GM12878 (cell line): ENCODE results near the gene DBR1. TPM values are rescaled to one million over a fixed set of nuclear protein-coding genes. Genes with fewer than 3 reads are reported as not detected.
A peak's percentile ranks its signal among the peaks of the same experiment; 100 is the strongest.

Experiments used
- ATAC-seq: fragments of 200-7000 bp; cut with Tn5 transposase; 3 replicates; pipeline ENCODE4 v1.9.1; 2020; ENCODE audit warnings: mild to moderate bottlenecking, moderate library complexity
- BruUV-seq: library from RNA; stranded (reverse); fragments of 400-500 nt; replicated peaks from 2 replicates; lab custom pipeline; 2021; lab: Mats Ljungman, UMichigan
- CTCF ChIA-PET: fragments of 300-600 bp; sonication (Branson Sonifier 250); formaldehyde crosslinking; extraction: SDS; loops from one replicate; lab custom pipeline; 2021; ENCODE audit warnings: inconsistent platforms; lab: Yijun Ruan, JAX
- POLR2A ChIA-PET: fragments of 350-600 bp; formaldehyde crosslinking; extraction: SDS; loops from one replicate; lab custom pipeline; 2021; ENCODE audit warnings: inconsistent platforms; lab: Charles Lee
- RAD21 ChIA-PET: fragments of 300-600 bp; sonication (Branson Sonifier 250); formaldehyde crosslinking; loops from one replicate; lab custom pipeline; 2023; ENCODE audit warnings: antibody characterized with exemption; ENCODE audit not compliant: unreplicated experiment; lab: Charles Lee
- SMC1A ChIA-PET: fragments of 300-600 bp; sonication (Branson Sonifier 250); formaldehyde crosslinking; loops from one replicate; lab custom pipeline; 2023; ENCODE audit not compliant: unreplicated experiment, uncharacterized antibody; lab: Charles Lee
- DNase-seq: peaks from one replicate; pipeline ENCODE4 v3.0.0-alpha.2; 2011; ENCODE audit warnings: low read depth, low spot score
- FAIRE-seq: peaks from 3 replicates; lab custom pipeline; 2011; peaks lifted over from hg19 to GRCh38; lab: Jason Lieb, UNC
- H2AFZ ChIP-seq: 2 replicates; pipeline ENCODE4 v1.6.0; 2011; ENCODE audit warnings: low read depth, low read length, control low read depth; ENCODE audit not compliant: control insufficient read depth
- H3K27ac ChIP-seq: 2 replicates; pipeline ENCODE4 v1.5.1; 2011; ENCODE audit warnings: control low read depth; ENCODE audit not compliant: control insufficient read depth, insufficient read depth
- H3K27me3 ChIP-seq, 2 experiments: replicated peaks in 1 of 2; 2 replicates each; pipeline versions ENCODE4 v1.6.0 to v1.6.1; 2011; ENCODE audit warnings: low read length in 1 of 2; ENCODE audit not compliant: control insufficient read depth in 2 of 2, insufficient read depth in 2 of 2
- H3K36me3 ChIP-seq, 2 experiments: 2 replicates each; pipeline ENCODE4 v1.5.1; 2011; ENCODE audit warnings: low read length in 1 of 2; ENCODE audit not compliant: control insufficient read depth in 2 of 2, insufficient read depth in 2 of 2
- H3K4me1 ChIP-seq: 2 replicates; pipeline ENCODE4 v1.6.1; 2011; ENCODE audit warnings: mild to moderate bottlenecking, low read length, moderate library complexity, mixed read lengths; ENCODE audit not compliant: control insufficient read depth, insufficient read depth
- H3K4me2 ChIP-seq: 2 replicates; pipeline ENCODE4 v1.6.0; 2011; ENCODE audit warnings: control low read depth; ENCODE audit not compliant: control insufficient read depth, insufficient read depth
- H3K4me3 ChIP-seq: fragments of 200-600 bp; sonication (generic); 2 replicates; pipeline ENCODE4 v1.5.1; 2016
- H3K79me2 ChIP-seq: 2 replicates; pipeline ENCODE4 v1.6.0; 2011; ENCODE audit warnings: low read length; ENCODE audit not compliant: control insufficient read depth, insufficient read depth
- H3K9ac ChIP-seq: 2 replicates; pipeline ENCODE4 v1.8.0; 2011; ENCODE audit warnings: low read length, control low read depth, mixed read lengths; ENCODE audit not compliant: control insufficient read depth, insufficient read depth
- H3K9me3 ChIP-seq: replicated peaks from 3 replicates; pipeline ENCODE4 v1.5.1; 2011; ENCODE audit warnings: mild to moderate bottlenecking, low read length; ENCODE audit not compliant: control insufficient read depth, insufficient read depth
- H4K20me1 ChIP-seq: 2 replicates; pipeline ENCODE4 v1.6.0; 2011; ENCODE audit not compliant: control insufficient read depth, insufficient read depth
- BMI1 ChIP-seq: fragments of 450-650 bp; IDR thresholded peaks from 2 replicates; pipeline ENCODE4 v1.6.1; 2016; ENCODE audit warnings: mild to moderate bottlenecking, moderate library complexity, borderline replicate concordance
- DPF2 ChIP-seq: fragments of 450-650 bp; IDR thresholded peaks from 2 replicates; pipeline ENCODE4 v1.6.1; 2017; ENCODE audit warnings: mild to moderate bottlenecking
- EZH2 ChIP-seq: IDR thresholded peaks from 2 replicates; pipeline ENCODE4 v1.6.1; 2012; ENCODE audit warnings: low read depth, mild to moderate bottlenecking, control low read depth, inconsistent platforms, low read length, borderline replicate concordance; ENCODE audit not compliant: control insufficient read depth
- GATAD2B ChIP-seq: fragments of 450-650 bp; conservative IDR thresholded peaks from 2 replicates; pipeline ENCODE4 v1.6.1; 2017; ENCODE audit warnings: low read depth, mild to moderate bottlenecking, moderate library complexity
- JUNB ChIP-seq: IDR thresholded peaks from 2 replicates; pipeline ENCODE4 v1.6.1; 2016; ENCODE audit warnings: antibody characterized with exemption, mild to moderate bottlenecking
- NFIC ChIP-seq: IDR thresholded peaks from 2 replicates; pipeline ENCODE4 v1.6.1; 2012; ENCODE audit warnings: low read depth, mild to moderate bottlenecking, inconsistent platforms, low read length, moderate library complexity
- POLR2AphosphoS5 ChIP-seq: IDR thresholded peaks from 2 replicates; pipeline ENCODE4 v1.6.1; 2011; ENCODE audit warnings: mild to moderate bottlenecking, low read length, inconsistent platforms
- POU2F2 ChIP-seq: IDR thresholded peaks from 3 replicates; pipeline ENCODE4 v1.6.1; 2011; ENCODE audit warnings: low read depth, mild to moderate bottlenecking, low read length, borderline replicate concordance
- RFX5 ChIP-seq: IDR thresholded peaks from 2 replicates; pipeline ENCODE4 v1.6.1; 2011; ENCODE audit warnings: low read depth, low read length, improper control_type of control experiment
- SIX5 ChIP-seq: IDR thresholded peaks from 2 replicates; pipeline ENCODE4 v1.6.1; 2011; ENCODE audit warnings: mild to moderate bottlenecking, low read depth, low read length, moderate library complexity; ENCODE audit not compliant: severe bottlenecking
- TCF12 ChIP-seq: IDR thresholded peaks from 2 replicates; pipeline ENCODE4 v1.6.1; 2011; ENCODE audit warnings: low read depth, mild to moderate bottlenecking, low read length
- USF1 ChIP-seq: IDR thresholded peaks from 2 replicates; pipeline ENCODE4 v1.6.1; 2011; ENCODE audit warnings: borderline replicate concordance, low read depth, mild to moderate bottlenecking, moderate library complexity, mixed read lengths, low read length; ENCODE audit not compliant: insufficient read depth; ENCODE audit errors: extremely low read length
- WGBS: methylation state at CpG from one replicate; pipeline ENCODE4 v1.1.6; 2016; ENCODE audit warnings: low lambda C conversion rate; ENCODE audit not compliant: insufficient replicate concordance, insufficient coverage; ENCODE audit errors: missing lambda C conversion rate; 5-methylcytosine and 5-hydroxymethylcytosine counted together
- in situ Hi-C: fragments of 300-500 bp; cut with MboI; formaldehyde crosslinking; loops from 9 replicates; pipeline ENCODE4 v1.14.3; 2018; ENCODE audit warnings: mixed read lengths
- intact Hi-C: fragments of 100-400 bp; cut with micrococcal nuclease; formaldehyde crosslinking; loops from one replicate; pipeline ENCODE4 v1.14.2; 2022; ENCODE audit not compliant: unreplicated experiment
- polyA plus RNA-seq, 11 experiments: library from polyadenylated mRNA; depleted of rRNA in 4 of 11; unstranded in 6 of 11; stranded (reverse) in 5 of 11; fragments of >200 nt; fragmentation: Nextera tagmentation in 4 of 11; fragmentation: Illumina TruSeq in 1 of 11; extraction: Ambion mirVana in 4 of 11; extraction: Trizol in 1 of 11; gene quantifications; 1 replicate in 1 of 11; 2 replicates in 10 of 11; pipeline versions ENCODE4 v1.2.1 to v1.2.3, GENCODE V29; 2011 to 2016; ENCODE audit warnings: inconsistent platforms in 2 of 11, missing spikeins in 2 of 11, low read depth in 1 of 11
- total RNA-seq, 4 experiments: library from RNA; depleted of rRNA in 3 of 4; stranded (reverse); fragments of >200 nt in 3 of 4; fragmentation: Illumina TruSeq in 1 of 4; extraction: Trizol in 1 of 4; gene quantifications; 2 replicates each; pipeline versions ENCODE4 v1.2.1 to v1.2.3, GENCODE V29; 2013 to 2021
- TF ChIP-seq, protein P1 (sequence below): fragments of 450-650 bp; IDR thresholded peaks from 2 replicates; pipeline ENCODE4 v1.6.1; 2016; ENCODE audit warnings: mild to moderate bottlenecking, moderate library complexity, borderline replicate concordance

DBR1 gene
- total and polyA plus RNA-seq, 10 of the 15 experiments (the other 5 are each of a cell fraction or from before 2014, with no cell fraction given): 4.1 to 17.3 (median 15.8) TPM

DNA sequence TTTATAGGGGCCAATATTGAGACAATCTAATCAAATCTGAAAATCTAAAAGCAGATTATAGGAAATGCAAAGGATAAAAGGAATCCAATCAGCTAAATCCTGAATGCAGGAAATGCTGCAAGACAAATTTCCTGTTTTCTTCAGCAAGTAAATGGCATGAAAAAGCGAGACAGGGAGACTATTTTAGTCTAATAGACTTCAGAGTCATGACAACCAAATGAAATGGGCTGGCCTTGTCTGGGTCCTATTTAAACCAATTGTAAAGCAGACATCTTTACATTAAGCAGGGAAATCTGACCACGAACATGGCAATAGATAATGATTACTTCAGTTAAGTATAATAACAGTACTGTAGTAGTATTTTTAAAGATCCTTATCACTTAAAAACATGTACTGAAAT, 2.1 kb downstream of the DBR1 start:
- Histone ChIP-seq H3K4me3 (no peak overlapping the region), H3K4me1 (no peaks in the 10 kb centered on the region; the same call in none of the 2 replicates), H4K20me1 (no peaks in the 10 kb centered on the region), H3K79me2 (peaks cover 16% of the 10 kb centered on the region), H3K27ac (no peak overlapping the region), H3K36me3 (peaks cover 0 to 13% of the 10 kb centered on the region in 2 experiments; a peak in 2 of 4 replicates), H3K9me3 (no peaks in the 10 kb centered on the region), H3K4me2 (peak overlapping the region; percentile 54), H3K27me3 (no peaks in the 10 kb centered on the region), H3K9ac (no peak overlapping the region), H2AFZ (no peak overlapping the region)
- RAD21 ChIA-PET: interaction anchor here (1.1 to 1.4 kb wide), 2 partner anchors 13 to 104 kb away, joined by 3 to 4 read pairs; no protein-coding TSS in a partner anchor
- SMC1A ChIA-PET: interaction anchor here (0.7 to 4.4 kb wide), 4 partner anchors 15 to 1110 kb away, joined by 3 to 34 read pairs (median 4); partner anchors contain the start of gene ARMC8
- 75% methylated on average over 2 of the region's 2 CpGs for WGBS
- no peak for DNase-seq
- CTCF ChIA-PET: interaction anchor here (1.0 to 3.0 kb wide), 4 partner anchors 10 to 15 kb away, joined by 3 to 12 read pairs (median 7); partner anchors contain the start of gene ARMC8
- no peak for TF ChIP-seq NFIC
- TF ChIP-seq POU2F2: no peak
- no peak for TF ChIP-seq SIX5
- intact Hi-C loops: no loop called here
- POLR2A ChIA-PET: interaction anchor here (4.1 kb wide), 1 partner anchor 15 kb away, joined by 20 read pairs; the partner anchor contains the start of gene ARMC8
- in situ Hi-C loops: no loop called here
- no TSS peak for BruUV-seq
- no peak for FAIRE-seq
- no peak for ATAC-seq

DNA sequence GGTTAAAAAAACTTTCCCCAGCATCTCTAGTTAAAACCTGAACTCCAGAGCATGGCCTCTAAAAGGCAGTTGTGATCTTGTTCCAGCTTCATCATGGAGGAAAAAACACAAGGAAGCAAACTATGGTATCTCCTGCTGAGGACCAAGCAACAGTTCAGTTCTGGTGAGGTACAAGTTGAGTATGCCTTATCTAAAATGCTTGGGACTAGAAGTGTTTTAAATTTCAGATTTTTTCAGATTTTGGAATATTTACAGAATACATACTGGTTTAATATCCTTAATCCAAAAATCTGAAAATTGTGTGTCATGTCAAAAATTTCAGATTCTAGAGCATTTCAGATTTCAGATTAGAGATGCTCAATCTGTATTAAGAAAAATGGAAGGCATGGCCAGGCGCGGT, 9.7 kb downstream of the DBR1 start:
- intact Hi-C loops: no loop called here
- Histone ChIP-seq H3K4me2 (no peak overlapping the region), H3K4me3 (no peak overlapping the region), H3K4me1 (no peaks in the 10 kb centered on the region), H2AFZ (no peak overlapping the region), H3K79me2 (no peaks in the 10 kb centered on the region), H3K9me3 (no peaks in the 10 kb centered on the region), H3K27ac (no peak overlapping the region), H4K20me1 (no peaks in the 10 kb centered on the region), H3K27me3 (no peaks in the 10 kb centered on the region), H3K9ac (no peak overlapping the region), H3K36me3 (peaks cover 2 to 20% of the 10 kb centered on the region in 2 experiments; a peak in 3 of 4 replicates)
- SMC1A ChIA-PET: interaction anchor here (1.0 kb wide), 1 partner anchor 9 kb away, joined by 3 read pairs; the partner anchor contains the start of gene DBR1
- CTCF ChIA-PET: no interaction called here
- FAIRE-seq (no peak), ATAC-seq (no peak), DNase-seq (no peak)
- BruUV-seq: no TSS peak
- in situ Hi-C loops: no loop called here
- 94% methylated on average over 2 of the region's 2 CpGs for WGBS
- RAD21 ChIA-PET: no interaction called here
- POLR2A ChIA-PET: no interaction called here
- TF ChIP-seq JUNB (no peak), DPF2 (no peak), POLR2AphosphoS5 (no peak), BMI1 (no peak), USF1 (no peak), TCF12 (no peak), GATAD2B (no peak), EZH2 (no peak), RFX5 (no peak)
- TF ChIP-seq, protein P1, sequence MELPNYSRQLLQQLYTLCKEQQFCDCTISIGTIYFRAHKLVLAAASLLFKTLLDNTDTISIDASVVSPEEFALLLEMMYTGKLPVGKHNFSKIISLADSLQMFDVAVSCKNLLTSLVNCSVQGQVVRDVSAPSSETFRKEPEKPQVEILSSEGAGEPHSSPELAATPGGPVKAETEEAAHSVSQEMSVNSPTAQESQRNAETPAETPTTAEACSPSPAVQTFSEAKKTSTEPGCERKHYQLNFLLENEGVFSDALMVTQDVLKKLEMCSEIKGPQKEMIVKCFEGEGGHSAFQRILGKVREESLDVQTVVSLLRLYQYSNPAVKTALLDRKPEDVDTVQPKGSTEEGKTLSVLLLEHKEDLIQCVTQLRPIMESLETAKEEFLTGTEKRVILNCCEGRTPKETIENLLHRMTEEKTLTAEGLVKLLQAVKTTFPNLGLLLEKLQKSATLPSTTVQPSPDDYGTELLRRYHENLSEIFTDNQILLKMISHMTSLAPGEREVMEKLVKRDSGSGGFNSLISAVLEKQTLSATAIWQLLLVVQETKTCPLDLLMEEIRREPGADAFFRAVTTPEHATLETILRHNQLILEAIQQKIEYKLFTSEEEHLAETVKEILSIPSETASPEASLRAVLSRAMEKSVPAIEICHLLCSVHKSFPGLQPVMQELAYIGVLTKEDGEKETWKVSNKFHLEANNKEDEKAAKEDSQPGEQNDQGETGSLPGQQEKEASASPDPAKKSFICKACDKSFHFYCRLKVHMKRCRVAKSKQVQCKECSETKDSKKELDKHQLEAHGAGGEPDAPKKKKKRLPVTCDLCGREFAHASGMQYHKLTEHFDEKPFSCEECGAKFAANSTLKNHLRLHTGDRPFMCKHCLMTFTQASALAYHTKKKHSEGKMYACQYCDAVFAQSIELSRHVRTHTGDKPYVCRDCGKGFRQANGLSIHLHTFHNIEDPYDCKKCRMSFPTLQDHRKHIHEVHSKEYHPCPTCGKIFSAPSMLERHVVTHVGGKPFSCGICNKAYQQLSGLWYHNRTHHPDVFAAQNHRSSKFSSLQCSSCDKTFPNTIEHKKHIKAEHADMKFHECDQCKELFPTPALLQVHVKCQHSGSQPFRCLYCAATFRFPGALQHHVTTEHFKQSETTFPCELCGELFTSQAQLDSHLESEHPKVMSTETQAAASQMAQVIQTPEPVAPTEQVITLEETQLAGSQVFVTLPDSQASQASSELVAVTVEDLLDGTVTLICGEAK: no peak
